Hippocampal formation (tissue), 2 donors: ENCODE measurements around the gene MYO5B.

Source experiments
- DNase-seq, 2 donors: peaks; one replicate each; lab custom pipeline; 2025; lab: John Stamatoyannopoulos, UW

The MYO5B gene

DNA sequence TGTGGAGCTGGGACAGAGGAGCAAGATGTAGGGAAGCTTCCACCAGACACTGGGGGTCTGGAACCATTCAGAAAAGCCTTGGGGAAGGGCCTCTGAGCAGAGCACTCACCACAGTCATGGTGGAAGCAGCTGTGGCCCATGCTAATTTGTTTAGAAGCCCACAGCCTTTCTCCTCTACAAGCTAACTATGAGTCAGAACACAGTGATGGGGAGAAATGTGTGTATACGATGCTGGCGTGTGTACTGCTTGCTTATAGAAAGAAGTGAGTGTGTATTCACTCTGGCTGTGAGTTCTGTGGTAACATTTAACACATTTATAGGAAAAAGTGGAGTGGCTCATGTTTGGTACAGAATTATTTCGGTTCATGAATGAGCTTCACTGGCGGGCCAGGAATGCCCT, 224.6 kb downstream of the MYO5B start:
- DNase-seq, result no peak

DNA sequence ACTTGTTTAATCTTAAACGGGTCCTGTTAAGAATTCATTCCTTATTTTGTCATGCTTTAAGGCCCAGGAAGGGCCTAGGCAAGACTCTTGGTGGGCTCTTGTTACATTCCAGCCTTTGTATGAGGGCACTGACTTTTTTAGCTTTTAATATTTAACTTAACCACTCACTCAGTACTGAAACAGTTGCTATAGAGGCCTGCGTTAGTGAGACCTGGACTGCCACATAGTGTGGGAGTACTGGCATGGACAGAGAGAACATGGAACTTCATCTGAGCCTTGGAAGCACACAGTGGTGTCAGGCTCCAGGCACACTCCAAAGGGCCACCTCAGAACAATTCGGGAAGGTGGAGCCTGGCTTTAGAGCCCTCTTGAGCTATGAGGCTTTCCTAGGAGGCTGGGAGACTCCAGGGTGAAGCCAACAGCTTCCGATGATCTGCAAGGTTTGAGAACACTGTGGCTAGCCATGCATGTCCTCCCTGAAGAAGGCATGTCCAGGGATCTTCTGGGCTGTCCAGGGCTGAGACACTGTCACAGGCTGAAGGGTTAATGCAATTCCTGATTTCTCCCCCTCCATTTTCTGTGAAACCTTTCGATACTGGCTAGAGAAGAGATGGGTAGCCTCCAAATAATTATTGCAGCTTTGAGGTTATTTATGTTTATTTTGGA, 226.2 kb downstream of the MYO5B start:
- DNase-seq, result no peak

GRCh38 chr18:49967636-49968313, 227.2 kb downstream of the MYO5B start:
- no peak for DNase-seq

DNA sequence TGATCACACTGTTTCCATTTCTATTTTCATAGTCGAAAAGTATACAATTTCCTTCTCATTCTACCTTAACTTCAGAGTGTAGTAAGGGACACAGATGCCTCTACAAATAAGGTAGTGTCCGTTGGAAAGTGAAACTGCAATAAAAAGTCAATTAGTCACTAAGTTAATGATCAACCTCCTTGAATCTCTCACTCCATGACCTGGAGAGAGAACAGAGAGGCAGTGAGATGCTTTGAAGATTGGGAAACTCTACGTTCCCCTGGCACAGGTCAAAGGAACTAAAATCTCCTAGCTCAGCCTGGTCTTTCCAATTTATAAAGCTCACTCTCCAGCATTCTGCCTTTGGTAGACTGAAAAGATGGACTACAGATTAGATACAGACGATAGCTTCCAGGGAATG, 227.8 kb downstream of the MYO5B start:
- no peak for DNase-seq

GRCh38 chr18:49966090-49966489, 228.9 kb downstream of the MYO5B start:
- no peak for DNase-seq

DNA sequence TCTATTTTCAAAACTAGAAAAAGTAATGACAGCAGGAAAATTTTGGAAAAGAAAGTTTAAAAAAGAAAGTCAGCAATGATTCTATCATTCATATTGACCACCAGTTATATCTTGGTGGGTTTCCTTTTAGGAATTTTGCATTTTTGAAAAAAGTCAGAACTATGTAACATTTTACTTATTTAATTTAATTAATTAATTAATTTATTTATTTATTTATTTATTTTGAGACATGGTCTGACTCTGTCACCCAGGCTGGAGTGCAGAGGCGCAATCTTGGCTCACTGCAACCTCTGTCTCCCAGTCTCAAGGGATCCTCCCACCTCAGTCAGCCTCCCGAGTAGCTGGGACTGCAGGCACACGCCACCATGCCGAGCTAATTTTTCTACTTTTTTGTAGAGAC, 231.7 kb downstream of the MYO5B start:
- no peak for DNase-seq

DNA sequence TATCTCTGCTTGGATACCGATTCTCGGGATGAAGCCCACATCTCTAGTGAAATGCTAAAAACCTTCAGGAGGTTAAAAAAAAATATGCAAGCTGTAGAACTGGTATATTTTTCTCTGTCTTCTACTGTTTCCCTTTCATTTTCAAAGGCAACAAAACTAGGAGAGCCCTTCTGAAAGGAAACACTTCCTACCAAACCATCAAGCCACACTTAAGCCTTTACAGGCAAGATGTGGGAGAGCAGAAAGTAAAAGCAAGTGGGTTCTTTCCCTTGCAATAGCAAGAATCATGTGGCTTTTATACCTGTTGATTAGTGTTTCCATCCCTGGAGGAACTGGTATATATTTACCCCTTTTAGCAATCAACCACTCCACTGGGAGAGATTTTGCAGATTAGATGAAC, 233.7 kb downstream of the MYO5B start:
- no peak for DNase-seq

GRCh38 chr18:49960376-49960775, 234.6 kb downstream of the MYO5B start:
- no peak for DNase-seq

DNA sequence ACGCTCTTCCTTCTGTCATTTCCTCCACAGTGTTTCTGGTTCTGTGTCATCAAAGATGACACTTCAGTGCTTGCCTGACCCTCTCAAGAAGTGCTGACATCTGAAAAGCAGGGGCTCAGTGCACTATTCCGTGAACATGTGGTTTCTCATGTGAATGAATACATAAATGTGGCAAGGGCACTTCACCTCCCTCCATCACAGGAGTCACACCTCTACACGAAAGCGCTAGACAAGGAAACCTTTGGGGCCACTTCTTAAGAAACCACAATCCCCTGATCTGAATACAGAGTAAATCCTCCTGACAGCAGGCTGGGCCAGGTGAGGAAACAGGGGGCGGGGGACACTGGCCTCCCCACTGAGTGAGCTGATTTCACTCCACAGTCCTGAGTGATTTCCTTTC, 235.8 kb downstream of the MYO5B start:
- DNase-seq, result no peak

DNA sequence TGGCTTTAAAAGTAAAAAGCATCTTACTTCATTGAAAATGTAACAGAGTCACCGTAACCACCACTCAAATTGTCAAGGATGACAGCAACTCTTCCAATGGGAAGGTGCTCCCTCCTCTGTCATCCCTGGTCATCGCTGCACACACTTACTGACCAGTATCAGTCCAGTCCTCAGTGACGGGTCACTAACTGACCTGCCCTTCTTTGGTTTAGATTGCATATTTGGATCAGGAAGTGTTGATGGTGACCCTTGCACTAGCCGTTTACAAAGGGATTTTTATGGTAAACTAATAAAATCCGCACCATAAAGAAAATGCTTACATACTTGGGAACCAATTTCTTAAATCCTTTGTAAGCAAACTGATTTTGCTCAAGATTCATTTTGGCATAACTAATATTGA, 239.7 kb downstream of the MYO5B start:
- DNase-seq, result no peak

DNA sequence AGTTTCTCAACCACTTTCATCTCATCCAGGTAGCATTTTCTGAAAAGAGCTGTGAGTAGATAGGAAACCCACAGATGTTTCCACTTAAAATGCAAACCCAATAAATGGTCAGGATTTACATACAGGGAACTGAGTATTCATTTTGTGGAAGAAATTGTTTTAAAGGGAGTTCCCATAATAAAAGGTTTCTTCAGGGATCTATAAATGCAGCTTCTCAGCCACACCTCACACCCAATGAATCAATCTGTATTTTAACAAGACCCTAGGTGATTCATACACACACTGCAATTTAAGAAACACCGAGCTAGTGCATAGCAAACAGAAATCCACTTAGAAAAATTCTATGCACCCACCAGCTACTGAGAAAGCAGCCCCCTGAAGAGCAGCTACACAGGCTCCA, 241.6 kb downstream of the MYO5B start:
- no peak for DNase-seq

DNA sequence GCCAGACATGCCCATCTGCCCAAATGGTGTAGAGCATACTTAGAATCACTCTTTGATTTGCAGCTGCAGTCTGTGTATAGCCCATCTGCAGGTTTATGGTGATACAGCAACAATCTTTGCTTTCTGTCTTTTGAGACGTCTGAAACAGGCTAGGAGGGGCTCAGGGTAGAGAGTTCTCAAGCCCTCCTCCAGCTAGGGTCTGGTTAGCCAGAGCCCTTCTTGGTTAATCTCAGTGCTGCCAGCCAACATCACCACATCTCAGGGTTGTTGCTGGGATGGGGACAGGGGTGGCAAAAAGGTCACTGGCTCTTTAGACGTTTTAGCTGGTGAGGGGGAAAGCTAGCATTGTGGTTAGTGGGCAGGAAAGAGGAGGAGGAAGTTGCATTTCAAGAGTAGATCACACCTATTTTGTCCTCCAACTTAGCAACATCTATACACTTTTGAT, 245.0 kb downstream of the MYO5B start:
- no peak for DNase-seq

- DNase-seq, result no peak
Measured at GRCh38 chr18:49948975-49949374, 246.0 kb downstream of the MYO5B start.

DNA sequence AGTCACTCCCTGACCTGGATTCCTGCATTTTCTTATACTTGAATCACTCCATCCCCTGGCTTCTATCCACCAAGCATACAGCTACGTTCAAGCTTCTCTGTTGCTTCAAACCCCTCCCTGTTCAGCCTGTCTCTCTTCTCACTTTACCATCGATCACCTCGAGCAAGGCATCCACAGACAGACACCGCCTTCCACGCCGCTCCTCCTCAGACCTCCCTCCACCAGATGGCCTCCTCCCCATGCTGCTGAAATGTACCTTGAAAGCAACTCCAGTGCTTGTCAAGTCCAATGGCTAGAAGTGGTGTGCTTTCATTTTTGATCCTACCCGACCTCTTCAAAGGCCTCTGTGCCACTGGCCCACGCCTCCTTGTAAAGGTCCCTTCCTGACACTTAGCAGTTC, 250.3 kb downstream of the MYO5B start:
- no peak for DNase-seq

DNA sequence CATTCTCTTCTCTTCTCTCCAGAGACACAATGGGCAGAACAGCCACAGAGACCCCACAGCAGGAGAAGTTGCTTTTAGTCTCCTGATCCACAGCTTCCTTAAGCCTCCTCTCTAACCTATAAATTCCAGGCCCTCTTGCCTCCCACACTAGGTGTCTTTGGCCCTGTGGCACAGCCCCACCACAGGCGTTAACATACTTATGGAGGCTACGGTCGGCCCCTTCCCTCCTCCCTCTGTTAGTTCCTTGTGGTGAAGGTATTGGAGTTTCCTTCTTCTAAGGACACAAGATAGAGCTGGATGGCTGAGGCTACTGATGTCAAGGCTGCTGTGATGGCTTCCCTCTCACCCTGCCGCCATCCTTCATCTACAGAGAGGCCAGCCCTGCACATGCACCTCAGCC, 258.1 kb downstream of the MYO5B start:
- DNase-seq, result no peak

DNA sequence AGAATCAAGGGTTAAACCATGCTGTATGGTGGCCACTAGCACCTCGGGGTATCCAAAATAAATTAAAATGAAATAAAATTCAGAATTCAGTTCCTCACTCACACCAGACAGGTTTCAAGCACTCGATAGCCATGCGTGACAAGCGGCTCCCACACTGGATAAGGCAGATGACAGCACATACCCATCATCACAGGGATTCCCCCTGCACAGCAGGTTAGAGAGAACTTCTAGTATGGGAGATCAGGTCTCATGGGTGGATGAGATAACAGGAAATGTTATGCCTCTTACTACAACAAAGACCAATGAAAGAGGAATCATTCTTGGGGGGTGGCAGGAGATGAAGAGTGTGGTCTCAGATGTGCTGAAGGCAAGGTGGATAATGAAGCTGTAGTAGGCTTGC, 259.7 kb downstream of the MYO5B start:
- no peak for DNase-seq

GRCh38 chr18:49934457-49934856, 260.5 kb downstream of the MYO5B start:
- DNase-seq, result no peak

DNA sequence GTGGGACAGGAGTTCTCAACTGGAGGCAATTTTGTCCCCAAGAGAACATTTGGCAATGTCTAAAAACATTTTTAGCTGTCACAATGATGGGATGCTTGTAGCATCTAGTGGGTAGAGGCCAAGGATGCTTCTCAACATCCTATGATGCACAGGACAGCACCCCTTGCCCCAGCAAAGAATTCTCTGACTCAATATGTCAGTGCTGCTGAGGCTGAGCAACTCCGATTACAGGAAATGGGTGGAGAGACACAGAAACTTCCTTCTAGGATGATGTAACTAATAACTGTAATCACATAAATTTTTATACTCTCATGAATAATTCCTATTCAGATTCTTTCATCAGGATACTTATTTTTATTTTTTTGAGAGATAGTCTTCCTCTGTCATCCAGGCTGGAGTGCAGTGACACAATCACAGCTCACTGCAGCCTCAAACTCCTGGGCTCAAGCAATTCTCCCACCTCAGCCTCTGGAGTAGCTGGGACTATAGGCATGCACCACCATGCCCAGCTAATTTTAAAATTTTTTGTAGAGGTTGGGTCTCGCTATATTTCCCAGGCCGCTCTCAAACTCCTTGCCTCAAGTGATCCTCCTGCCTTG, 261.3 kb downstream of the MYO5B start:
- DNase-seq, result no peak

DNA sequence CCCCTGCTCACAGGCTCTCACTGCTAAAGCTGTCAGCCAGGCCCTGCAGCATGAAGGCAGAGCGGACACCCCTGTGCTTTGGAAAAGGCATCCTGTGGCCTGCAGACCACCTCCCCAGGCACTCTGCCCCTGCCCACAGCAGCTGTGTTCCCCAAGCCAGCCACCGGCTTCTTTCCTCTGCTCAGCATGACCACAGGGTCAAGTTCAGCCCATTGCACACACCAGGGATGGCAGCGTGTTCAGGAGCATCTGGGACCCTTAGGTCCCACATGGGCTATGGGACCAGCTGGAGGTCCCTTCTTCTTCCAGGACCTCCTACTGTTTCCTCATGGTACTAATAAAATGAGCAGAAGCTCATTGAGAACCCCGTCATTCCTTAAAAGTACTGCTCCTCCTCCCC, 263.2 kb downstream of the MYO5B start:
- DNase-seq, result no peak

DNA sequence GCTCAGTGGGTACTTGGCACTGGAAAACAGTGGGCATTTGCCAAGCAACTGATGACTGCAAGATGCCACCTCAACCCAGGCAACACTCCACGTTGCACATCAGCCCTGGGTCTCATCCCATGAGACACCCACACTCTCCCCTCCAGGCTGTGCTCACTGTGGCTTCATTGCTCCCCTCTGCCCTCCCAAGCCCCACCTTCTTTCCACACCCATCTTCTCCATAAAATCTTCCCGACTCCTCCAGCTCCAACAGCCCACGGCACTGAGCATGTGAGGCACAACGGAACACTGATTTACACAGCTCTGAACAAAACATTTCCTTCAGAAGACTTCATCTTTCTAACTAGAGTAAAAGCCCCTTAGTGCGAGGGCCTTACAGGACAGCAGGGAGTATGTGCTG, 263.8 kb downstream of the MYO5B start:
- no peak for DNase-seq

DNA sequence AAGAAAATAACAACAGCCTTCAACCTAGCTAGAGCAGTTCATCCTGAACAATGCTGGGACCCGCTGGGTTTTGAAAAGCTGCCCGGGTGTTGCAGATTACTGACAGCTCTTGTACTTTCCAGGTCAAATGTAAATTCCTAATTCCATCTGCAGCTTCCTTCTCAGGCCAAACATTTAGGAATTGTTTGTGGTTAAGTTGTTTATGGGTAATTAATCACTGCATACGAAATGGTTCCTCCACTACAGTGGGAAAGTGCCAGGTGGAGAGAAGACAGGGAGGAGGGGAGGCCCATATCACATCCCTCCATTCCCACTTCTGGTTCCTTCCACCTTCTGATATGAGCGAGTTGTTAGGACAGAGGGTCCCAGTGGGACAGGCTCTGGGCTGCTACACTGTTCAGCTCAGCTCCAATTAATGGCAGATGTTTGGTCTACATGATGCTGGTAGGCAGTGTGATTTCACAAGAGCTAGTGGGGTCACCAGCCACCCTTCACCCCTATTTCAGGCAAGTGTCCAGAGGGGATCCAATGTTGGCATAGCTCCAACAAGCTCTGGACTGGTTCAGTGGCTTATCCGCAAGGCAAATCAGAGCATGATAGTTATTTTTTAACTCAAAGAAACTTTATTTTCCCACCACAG, 268.7 kb downstream of the MYO5B start:
- DNase-seq, result no peak

GRCh38 chr18:49924293-49924983, 270.5 kb downstream of the MYO5B start:
- no peak for DNase-seq
